Spleen (tissue), 11 donors: ENCODE results near the gene SLC6A2. TPM values are rescaled to one million over a fixed set of nuclear protein-coding genes. Genes with fewer than 3 reads are reported as not detected.

ENCODE experiments used
- DNase-seq: peaks from one replicate; pipeline ENCODE4 v3.0.0-alpha.2; 2020
- H3K27ac ChIP-seq, 8 donors: fragments of 200-600 bp; sonication (generic) in 7 of 8; 1 replicate in 4 of 8; 2 replicates in 4 of 8; pipeline versions ENCODE4 v1.5.0 to v1.8.0; 2016 to 2021; ENCODE audit warnings: inconsistent platforms in 4 of 8, mild to moderate bottlenecking in 4 of 8, moderate library complexity in 1 of 8
- H3K27me3 ChIP-seq, 7 donors: fragments of 200-600 bp; sonication (generic) in 6 of 7; replicated peaks in 1 of 7; 1 replicate in 4 of 7; 2 replicates in 3 of 7; pipeline versions ENCODE4 v1.5.0 to v1.8.0; 2016 to 2021; ENCODE audit warnings: inconsistent platforms in 3 of 7, mild to moderate bottlenecking in 1 of 7
- H3K36me3 ChIP-seq, 6 donors: fragments of 200-600 bp; sonication (generic) in 5 of 6; 1 replicate in 4 of 6; 2 replicates in 2 of 6; pipeline versions ENCODE4 v1.5.0 to v1.8.0; 2016 to 2021; ENCODE audit warnings: inconsistent platforms in 2 of 6
- H3K4me1 ChIP-seq, 6 donors: fragments of 200-600 bp; sonication (generic) in 5 of 6; 1 replicate in 3 of 6; 2 replicates in 3 of 6; pipeline versions ENCODE4 v1.5.0 to v1.8.0; 2016 to 2021; ENCODE audit warnings: inconsistent platforms in 3 of 6
- H3K4me3 ChIP-seq, 8 donors: fragments of 200-600 bp; sonication (generic) in 7 of 8; 1 replicate in 4 of 8; 2 replicates in 4 of 8; pipeline versions ENCODE4 v1.5.0 to v1.8.0; 2016 to 2021; ENCODE audit warnings: inconsistent platforms in 4 of 8, mild to moderate bottlenecking in 4 of 8, moderate library complexity in 2 of 8
- H3K9me3 ChIP-seq, 8 donors: fragments of 200-600 bp; sonication (generic) in 7 of 8; 1 replicate in 4 of 8; 2 replicates in 4 of 8; pipeline versions ENCODE4 v1.5.0 to v1.8.0; 2016 to 2021; ENCODE audit warnings: inconsistent platforms in 4 of 8
- POLR2A ChIP-seq, 3 donors: fragments of 450-650 bp; IDR thresholded peaks; one replicate each; pipeline ENCODE4 v1.5.1; 2017; ENCODE audit warnings: antibody characterized with exemption in 3 of 3, mild to moderate bottlenecking in 1 of 3
- POLR2AphosphoS5 ChIP-seq, 3 donors: sonication (generic); formaldehyde crosslinking; IDR thresholded peaks; one replicate each; pipeline ENCODE4 v1.5.1; 2017; ENCODE audit warnings: antibody characterized with exemption in 3 of 3
- WGBS, 5 donors: extraction: QIAGEN DNeasy Blood & Tissue Kit in 3 of 5; methylation state at CpG; one replicate each; pipeline versions ENCODE4 v1.1.5 to v1.1.7; 2013 to 2018; 5-methylcytosine and 5-hydroxymethylcytosine counted together
- intact Hi-C: fragments of 100-400 bp; cut with DNase I; formaldehyde crosslinking; loops from one replicate; pipeline ENCODE4 v1.15.0; 2023; ENCODE audit warnings: low total_unique reads
- polyA plus RNA-seq, 3 donors: library from polyadenylated mRNA; stranded (reverse); fragments of 200-250 nt; gene quantifications; one replicate each; pipeline ENCODE4 v1.2.1, GENCODE V29; 2013
- total RNA-seq, 7 donors: library from RNA; depleted of rRNA in 3 of 7; stranded (reverse); fragments of >200 nt in 3 of 7; fragmentation: NEBNext Ultra II Directional in 4 of 7; extraction: Animal tissue kit (Norgen Biotek cat#: 25700) in 4 of 7; gene quantifications; one replicate each; pipeline versions ENCODE4 v1.1.0 to v1.2.1, GENCODE V29; 2016 to 2021
- TF ChIP-seq, protein P1 (sequence below), 11 experiments: fragments of 200-600 bp in 7 of 11; fragments of 450-650 bp in 4 of 11; sonication (generic) in 4 of 11; IDR thresholded peaks in 8 of 11; conservative IDR thresholded peaks in 3 of 11; 1 replicate in 7 of 11; 2 replicates in 4 of 11; pipeline versions ENCODE4 v1.4.0 to v1.8.0; 2016 to 2021; ENCODE audit warnings: antibody characterized with exemption in 11 of 11, inconsistent platforms in 4 of 11, mild to moderate bottlenecking in 1 of 11
- donor health status: healthy with polysubstance abuse.
- donor health status: DM: no; HTN: no; CAD: no; lungs with moderate emphysema.
- donor health status: DM: no; HTN: no; CAD: no.
- donor health status: Bipolar disorder and iron deficiency.
- donor health status: healthy.
- donor health status: DM: no; HTN: no; CAD: no.
- donor health status: DM: yes; HTN: yes; CAD: no.

SLC6A2 gene
- total and polyA plus RNA-seq, 10 donors: not detected

DNA sequence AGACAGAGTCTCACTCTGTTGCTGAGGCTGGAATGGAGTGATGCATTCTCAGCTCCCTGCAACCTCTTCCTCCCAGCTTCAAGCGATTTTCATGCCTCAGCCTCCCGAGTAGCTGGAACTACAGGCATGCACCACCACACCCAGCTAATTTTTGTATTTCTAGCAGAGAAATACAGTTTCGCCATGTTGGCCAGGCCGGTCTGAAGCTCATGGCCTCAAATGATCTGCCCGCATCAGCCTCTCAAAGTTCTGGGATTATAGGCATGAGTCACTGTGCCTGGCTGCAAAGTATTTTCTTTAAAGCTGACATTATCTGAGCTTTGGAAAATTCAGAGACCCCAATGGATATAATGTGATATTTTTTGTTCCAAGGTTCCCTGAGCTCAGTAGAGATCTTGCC is 31.1 kb upstream of the SLC6A2 start:
- intact Hi-C loops: no loop called here
- no peak for DNase-seq
- H3K27ac ChIP-seq: no peak overlapping the region
- H3K36me3 ChIP-seq: no peaks in the 10 kb centered on the region
- TF ChIP-seq POLR2A (IDR thresholded peaks at IDR 0.05): no peak
- 91 to 96% (median 94%) methylated on average over 5 of the region's 5 CpGs for WGBS, 5 donors
- H3K4me1 ChIP-seq: no peaks in the 10 kb centered on the region
- peaks cover 0 to 5% (median 0%) of the 10 kb centered on the region in 7 donors for H3K27me3 ChIP-seq
- no peaks in the 10 kb centered on the region for H3K9me3 ChIP-seq
- H3K4me3 ChIP-seq: no peak overlapping the region

DNA sequence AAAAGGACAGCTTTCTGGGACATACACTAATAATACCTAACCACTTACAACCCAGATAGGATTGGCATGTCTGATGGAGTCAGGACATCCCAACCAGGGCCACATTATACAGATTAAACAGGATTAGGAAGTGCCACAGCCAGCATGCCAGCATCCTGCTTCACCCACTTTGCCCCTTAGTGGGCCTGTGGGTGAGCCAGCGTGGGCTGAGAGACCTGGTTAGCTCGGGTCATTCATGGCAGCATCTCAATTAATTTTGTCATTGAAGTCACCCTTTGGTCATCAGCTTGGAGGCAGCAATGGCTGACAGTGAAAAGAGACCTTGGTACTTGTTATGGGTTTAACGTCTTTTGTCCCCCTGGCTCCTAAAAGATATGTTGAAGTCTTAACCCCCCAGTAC is 29.9 kb upstream of the SLC6A2 start:
- peaks cover 0 to 8% (median 0%) of the 10 kb centered on the region in 7 donors for H3K27me3 ChIP-seq
- no peak for TF ChIP-seq POLR2AphosphoS5 (IDR thresholded peaks at IDR 0.05)
- TF ChIP-seq, protein P1, sequence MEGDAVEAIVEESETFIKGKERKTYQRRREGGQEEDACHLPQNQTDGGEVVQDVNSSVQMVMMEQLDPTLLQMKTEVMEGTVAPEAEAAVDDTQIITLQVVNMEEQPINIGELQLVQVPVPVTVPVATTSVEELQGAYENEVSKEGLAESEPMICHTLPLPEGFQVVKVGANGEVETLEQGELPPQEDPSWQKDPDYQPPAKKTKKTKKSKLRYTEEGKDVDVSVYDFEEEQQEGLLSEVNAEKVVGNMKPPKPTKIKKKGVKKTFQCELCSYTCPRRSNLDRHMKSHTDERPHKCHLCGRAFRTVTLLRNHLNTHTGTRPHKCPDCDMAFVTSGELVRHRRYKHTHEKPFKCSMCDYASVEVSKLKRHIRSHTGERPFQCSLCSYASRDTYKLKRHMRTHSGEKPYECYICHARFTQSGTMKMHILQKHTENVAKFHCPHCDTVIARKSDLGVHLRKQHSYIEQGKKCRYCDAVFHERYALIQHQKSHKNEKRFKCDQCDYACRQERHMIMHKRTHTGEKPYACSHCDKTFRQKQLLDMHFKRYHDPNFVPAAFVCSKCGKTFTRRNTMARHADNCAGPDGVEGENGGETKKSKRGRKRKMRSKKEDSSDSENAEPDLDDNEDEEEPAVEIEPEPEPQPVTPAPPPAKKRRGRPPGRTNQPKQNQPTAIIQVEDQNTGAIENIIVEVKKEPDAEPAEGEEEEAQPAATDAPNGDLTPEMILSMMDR (IDR thresholded peaks at IDR 0.05 in 8 of 11, conservative IDR thresholded peaks at IDR 0.05 in 3 of 11): no peak
- no peak for TF ChIP-seq POLR2A (IDR thresholded peaks at IDR 0.05)
- no peaks in the 10 kb centered on the region for H3K36me3 ChIP-seq
- no peaks in the 10 kb centered on the region for H3K4me1 ChIP-seq
- intact Hi-C loops: no loop called here
- H3K27ac ChIP-seq: no peak overlapping the region
- no peak overlapping the region for H3K4me3 ChIP-seq
- 60 to 82% (median 77%) methylated on average over 2 to 3 of the region's 3 CpGs for WGBS, 5 donors
- DNase-seq: no peak
- no peaks in the 10 kb centered on the region for H3K9me3 ChIP-seq

DNA sequence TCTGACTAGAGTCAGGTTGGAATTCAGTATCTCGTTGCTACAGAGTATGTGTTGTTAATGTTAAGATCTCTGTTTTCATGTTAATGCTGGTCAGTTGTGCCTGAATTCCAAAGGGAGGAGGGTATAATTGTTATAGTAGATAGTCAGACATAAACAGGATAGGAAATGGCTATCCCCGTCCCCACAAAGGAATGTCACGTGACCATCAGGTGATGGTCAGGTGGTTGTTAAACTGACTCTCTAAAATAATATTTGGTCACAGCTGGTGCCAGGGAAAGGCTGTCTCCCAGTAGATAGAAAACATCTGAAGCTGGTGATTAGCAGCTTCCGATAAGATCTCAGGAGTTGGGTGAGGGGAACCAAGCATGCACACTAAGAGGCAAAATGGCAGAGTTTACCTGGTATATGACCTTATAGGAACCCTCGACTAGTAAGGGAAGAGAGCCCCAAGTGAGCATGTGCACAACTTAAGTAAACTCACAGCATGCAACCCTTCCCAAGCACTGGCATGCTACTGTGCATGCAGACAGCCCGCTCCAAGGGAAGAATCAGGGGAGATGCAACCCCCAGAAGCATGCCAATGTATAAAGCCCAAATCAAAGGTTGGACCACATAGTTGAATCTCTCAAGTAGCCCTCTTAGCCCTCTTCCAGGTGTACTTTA is 27.4 kb upstream of the SLC6A2 start:
- H3K9me3 ChIP-seq: peaks cover 0 to 10% (median 0%) of the 10 kb centered on the region in 8 donors
- TF ChIP-seq POLR2A (IDR thresholded peaks at IDR 0.05) (no peak), POLR2AphosphoS5 (IDR thresholded peaks at IDR 0.05) (no peak)
- TF ChIP-seq, protein P1 (IDR thresholded peaks at IDR 0.05 in 8 of 11, conservative IDR thresholded peaks at IDR 0.05 in 3 of 11): no peak
- H3K27ac ChIP-seq: no peak overlapping the region
- no peaks in the 10 kb centered on the region for H3K36me3 ChIP-seq
- no peaks in the 10 kb centered on the region for H3K4me1 ChIP-seq
- 64 to 80% (median 75%) methylated on average over 6 of the region's 6 CpGs for WGBS, 5 donors
- DNase-seq: no peak
- H3K27me3 ChIP-seq: peaks cover 0 to 8% (median 0%) of the 10 kb centered on the region in 7 donors
- intact Hi-C loops: no loop called here
- H3K4me3 ChIP-seq: no peak overlapping the region

DNA sequence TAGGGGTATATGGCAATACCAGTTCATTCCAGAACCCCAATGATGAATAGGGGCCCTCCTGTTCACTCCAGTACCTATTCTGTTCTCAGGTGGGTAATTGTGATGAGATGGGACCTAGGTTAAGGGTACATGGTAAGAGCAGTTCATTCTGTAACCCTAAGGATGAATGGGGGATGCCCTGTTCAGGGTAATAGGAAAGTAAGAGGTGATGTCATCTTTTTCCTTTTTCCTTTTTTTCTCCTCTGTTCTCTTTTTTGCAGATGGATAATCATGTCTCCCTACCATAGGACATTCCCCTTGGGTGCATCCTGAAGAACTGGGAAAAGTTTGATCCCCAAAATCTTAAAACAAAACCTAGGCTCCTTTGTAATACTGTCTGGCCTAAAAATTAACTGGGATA is 25.0 kb upstream of the SLC6A2 start:
- TF ChIP-seq, protein P1 (IDR thresholded peaks at IDR 0.05 in 8 of 11, conservative IDR thresholded peaks at IDR 0.05 in 3 of 11): no peak
- TF ChIP-seq POLR2AphosphoS5 (IDR thresholded peaks at IDR 0.05) (no peak), POLR2A (IDR thresholded peaks at IDR 0.05) (no peak)
- DNase-seq: no peak
- Histone ChIP-seq H3K36me3 (no peaks in the 10 kb centered on the region), H3K4me1 (no peaks in the 10 kb centered on the region), H3K4me3 (no peak overlapping the region), H3K27me3 (peaks cover 0 to 8% (median 0%) of the 10 kb centered on the region in 7 donors), H3K9me3 (peaks cover 0 to 10% (median 0%) of the 10 kb centered on the region in 8 donors), H3K27ac (no peak overlapping the region)
- intact Hi-C loops: no loop called here
